ENCODE results near the gene POLA2. TPM values are rescaled to one million over a fixed set of nuclear protein-coding genes. Genes with fewer than 3 reads are reported as not detected.

The POLA2 gene
- total and polyA plus RNA-seq, 7 donors = 3.6 to 13.4 (median 4.9) TPM

DNA sequence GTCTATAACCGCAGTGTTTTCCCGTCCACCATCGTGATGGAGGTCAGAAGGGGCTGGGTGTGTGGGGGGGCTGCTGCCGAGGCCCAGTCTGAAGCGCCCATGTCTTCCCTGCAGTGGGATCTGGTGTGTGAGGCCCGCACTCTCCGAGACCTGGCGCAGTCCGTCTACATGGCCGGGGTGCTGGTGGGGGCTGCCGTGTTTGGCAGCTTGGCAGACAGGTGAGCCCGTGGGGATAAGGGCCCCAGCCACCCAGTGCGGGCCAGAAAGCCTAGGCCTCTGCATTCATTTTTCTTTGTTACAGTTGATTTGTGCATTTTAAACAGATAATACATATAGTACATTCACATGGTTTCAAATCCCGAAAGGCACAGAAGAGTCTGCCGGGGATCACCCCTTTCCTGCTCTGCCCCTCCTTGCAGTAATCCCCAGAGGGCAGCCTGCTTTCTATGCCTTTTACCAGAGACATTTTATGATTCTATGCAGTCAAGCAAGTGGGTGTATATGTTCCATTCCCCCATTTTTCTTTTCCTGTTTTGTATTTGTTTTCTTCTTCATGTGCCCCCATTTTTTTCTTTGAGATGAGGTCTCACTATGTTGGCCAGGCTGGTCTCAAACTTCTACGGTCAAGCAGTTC lies 47.4 kb upstream of the POLA2 start:
- H3K4me3 ChIP-seq = no peak overlapping the region
- no peaks in the 10 kb centered on the region for H3K27me3 ChIP-seq
- intact Hi-C loops (cut with DNase I) = no loop called here
- no peak for TF ChIP-seq POLR2A (IDR thresholded peaks at IDR 0.05)
- no peak for TF ChIP-seq POLR2AphosphoS5 (IDR thresholded peaks at IDR 0.05)
- TF ChIP-seq, protein P1, sequence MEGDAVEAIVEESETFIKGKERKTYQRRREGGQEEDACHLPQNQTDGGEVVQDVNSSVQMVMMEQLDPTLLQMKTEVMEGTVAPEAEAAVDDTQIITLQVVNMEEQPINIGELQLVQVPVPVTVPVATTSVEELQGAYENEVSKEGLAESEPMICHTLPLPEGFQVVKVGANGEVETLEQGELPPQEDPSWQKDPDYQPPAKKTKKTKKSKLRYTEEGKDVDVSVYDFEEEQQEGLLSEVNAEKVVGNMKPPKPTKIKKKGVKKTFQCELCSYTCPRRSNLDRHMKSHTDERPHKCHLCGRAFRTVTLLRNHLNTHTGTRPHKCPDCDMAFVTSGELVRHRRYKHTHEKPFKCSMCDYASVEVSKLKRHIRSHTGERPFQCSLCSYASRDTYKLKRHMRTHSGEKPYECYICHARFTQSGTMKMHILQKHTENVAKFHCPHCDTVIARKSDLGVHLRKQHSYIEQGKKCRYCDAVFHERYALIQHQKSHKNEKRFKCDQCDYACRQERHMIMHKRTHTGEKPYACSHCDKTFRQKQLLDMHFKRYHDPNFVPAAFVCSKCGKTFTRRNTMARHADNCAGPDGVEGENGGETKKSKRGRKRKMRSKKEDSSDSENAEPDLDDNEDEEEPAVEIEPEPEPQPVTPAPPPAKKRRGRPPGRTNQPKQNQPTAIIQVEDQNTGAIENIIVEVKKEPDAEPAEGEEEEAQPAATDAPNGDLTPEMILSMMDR (IDR thresholded peaks at IDR 0.05) = no peak
- TF ChIP-seq EP300 (IDR thresholded peaks at IDR 0.05) = no peak
- H3K9me3 ChIP-seq = no peaks in the 10 kb centered on the region
- whole genome bisulfite sequencing, 2 donors = 71 to 83% methylated on average over 16 of the region's 16 CpGs
- no peak for DNase-seq
- H3K36me3 ChIP-seq = peaks cover 13 to 30% (median 23%) of the 10 kb centered on the region in 4 donors
- H3K4me1 ChIP-seq = no peaks in the 10 kb centered on the region
- H3K27ac ChIP-seq = no peak overlapping the region

GRCh38 chr11:65215441-65216076 lies 46.2 kb upstream of the POLA2 start:
- Histone ChIP-seq H3K9me3 (no peaks in the 10 kb centered on the region), H3K27ac (no peak overlapping the region), H3K4me1 (no peaks in the 10 kb centered on the region), H3K27me3 (no peaks in the 10 kb centered on the region), H3K36me3 (peaks cover under 1 to 18% (median 11%) of the 10 kb centered on the region in 4 donors), H3K4me3 (no peak overlapping the region)
- intact Hi-C loops (cut with DNase I) = no loop called here
- DNase-seq = no peak
- WGBS, 2 donors = 89 to 93% methylated on average over 24 of the region's 24 CpGs
- TF ChIP-seq, protein P1 (IDR thresholded peaks at IDR 0.05) = no peak
- TF ChIP-seq POLR2A (IDR thresholded peaks at IDR 0.05) = no peak
- TF ChIP-seq EP300 (IDR thresholded peaks at IDR 0.05) = no peak

- intact Hi-C loops (cut with DNase I) = no loop called here
- H3K27ac ChIP-seq = no peak overlapping the region
- WGBS, 2 donors = 89 to 91% methylated on average over 6 of the region's 6 CpGs
- H3K36me3 ChIP-seq = peaks cover 0 to 5% (median 0%) of the 10 kb centered on the region in 4 donors
- no peaks in the 10 kb centered on the region for H3K27me3 ChIP-seq
- H3K4me1 ChIP-seq = no peaks in the 10 kb centered on the region
- TF ChIP-seq, protein P1 (IDR thresholded peaks at IDR 0.05) = no peak
- TF ChIP-seq POLR2A (IDR thresholded peaks at IDR 0.05) = no peak
- no peak for TF ChIP-seq POLR2AphosphoS5 (IDR thresholded peaks at IDR 0.05)
- no peak for TF ChIP-seq EP300 (IDR thresholded peaks at IDR 0.05)
- no peaks in the 10 kb centered on the region for H3K9me3 ChIP-seq
- DNase-seq = no peak
- H3K4me3 ChIP-seq = no peak overlapping the region
These were observed 44.9 kb upstream of the POLA2 start for GRCh38 chr11:65216830-65217229.

GRCh38 chr11:65217441-65218423 lies 44.0 kb upstream of the POLA2 start:
- no peak overlapping the region for H3K27ac ChIP-seq
- H3K36me3 ChIP-seq = no peaks in the 10 kb centered on the region
- TF ChIP-seq, protein P1 (IDR thresholded peaks at IDR 0.05) = no peak
- no peak for TF ChIP-seq EP300 (IDR thresholded peaks at IDR 0.05)
- TF ChIP-seq POLR2A (IDR thresholded peaks at IDR 0.05) = no peak
- TF ChIP-seq POLR2AphosphoS5 (IDR thresholded peaks at IDR 0.05) = no peak
- H3K4me1 ChIP-seq = no peaks in the 10 kb centered on the region
- H3K27me3 ChIP-seq = no peaks in the 10 kb centered on the region
- WGBS, 2 donors = 91% methylated on average over 19 of the region's 19 CpGs
- H3K4me3 ChIP-seq = no peak overlapping the region
- no peaks in the 10 kb centered on the region for H3K9me3 ChIP-seq
- DNase-seq = peak; percentile 45
- intact Hi-C loops (cut with DNase I) = no loop called here

All from sigmoid colon (tissue), 7 donors.